ENCODE results near the gene SMC1B.

GRCh38 chr22:45312415-45312814, 101.0 kb downstream of the SMC1B start:
- TF ChIP-seq HOXA7 (CRISPR knock-in tag; IDR thresholded peaks at IDR 0.05) = no peak
- TF ChIP-seq CTCF (IDR thresholded peaks at IDR 0.05) = no peak
- no peak for TF ChIP-seq MAZ (IDR thresholded peaks at IDR 0.05; ENCODE audit: borderline replicate concordance, low read depth, low read length)
- no peak for TF ChIP-seq ZNF302 (CRISPR knock-in tag; IDR thresholded peaks at IDR 0.05)
- TF ChIP-seq POLR2A (IDR thresholded peaks at IDR 0.05; ENCODE audit: low read length) = no peak
- no peak for TF ChIP-seq EP300 (IDR thresholded peaks at IDR 0.05)
- TF ChIP-seq JUN (IDR thresholded peaks at IDR 0.05) = no peak
- TF ChIP-seq KDM1A (IDR thresholded peaks at IDR 0.05; ENCODE audit: low read depth) = no peak

Measured in A549 (cell line).